HepG2 (cell line): ENCODE results near the gene CIB1. TPM values are rescaled to one million over a fixed set of nuclear protein-coding genes. Genes with fewer than 3 reads are reported as not detected.

Experiments
- ATAC-seq: fragments of 200-7000 bp; cut with Tn5 transposase; 3 replicates; pipeline ENCODE4 v1.9.1; 2020; ENCODE audit warnings: mild to moderate bottlenecking, moderate library complexity
- BruUV-seq: library from RNA; stranded (reverse); fragments of 400-500 nt; replicated peaks from 2 replicates; lab custom pipeline; 2021; lab: Mats Ljungman, UMichigan
- CTCF ChIA-PET: fragments of 300-600 bp; formaldehyde crosslinking; extraction: SDS; loops from one replicate; lab custom pipeline; 2021; ENCODE audit warnings: low total read pairs, inconsistent platforms, low intra/inter-chr PET ratio; lab: Yijun Ruan, JAX
- POLR2A ChIA-PET: fragments of 350-600 bp; sonication (Branson Sonifier 250); formaldehyde crosslinking; loops from one replicate; lab custom pipeline; 2020; ENCODE audit warnings: antibody characterized with exemption, inconsistent platforms; lab: Yijun Ruan, JAX
- DNase-seq: peaks from one replicate; pipeline ENCODE4 v3.0.0-alpha.2; 2015; ENCODE audit warnings: low spot score
- FAIRE-seq: peaks from 3 replicates; lab custom pipeline; 2011; peaks lifted over from hg19 to GRCh38; lab: Jason Lieb, UNC
- H2AFZ ChIP-seq: one replicate; pipeline ENCODE4 v1.6.1; 2011; ENCODE audit warnings: low read length, inconsistent platforms
- H3K27ac ChIP-seq: fragments of 300-600 bp; 3 replicates; pipeline ENCODE4 v1.8.0; 2011; ENCODE audit warnings: mixed run types, mild to moderate bottlenecking, mixed read lengths, low read length, inconsistent platforms; ENCODE audit not compliant: insufficient read depth; ENCODE audit errors: extremely low read length
- H3K27me3 ChIP-seq, 2 experiments: fragments of 200-600 bp in 1 of 2; 2 replicates in 1 of 2; 3 replicates in 1 of 2; pipeline versions ENCODE4 v1.6.0 to v1.8.0; 2011; ENCODE audit warnings: low read length in 2 of 2, mild to moderate bottlenecking in 2 of 2, moderate library complexity in 2 of 2, inconsistent platforms in 1 of 2; ENCODE audit not compliant: insufficient read depth in 2 of 2, control insufficient read depth in 1 of 2
- H3K36me3 ChIP-seq, 2 experiments: fragments of 200-600 bp in 1 of 2; replicated peaks in 1 of 2; 2 replicates in 1 of 2; 3 replicates in 1 of 2; pipeline versions ENCODE4 v1.5.1 to v1.8.0; 2011; ENCODE audit warnings: low read length in 2 of 2, inconsistent platforms in 1 of 2; ENCODE audit not compliant: insufficient read depth in 2 of 2, control insufficient read depth in 1 of 2
- H3K4me1 ChIP-seq: 2 replicates; pipeline ENCODE4 v1.5.1; 2012; ENCODE audit warnings: low read length, inconsistent platforms; ENCODE audit not compliant: insufficient read depth
- H3K4me2 ChIP-seq: 2 replicates; pipeline ENCODE4 v1.6.0; 2011; ENCODE audit warnings: low read depth, low read length, inconsistent platforms
- H3K4me3 ChIP-seq, 3 experiments: fragments of 200-600 bp in 1 of 3; sonication (generic), shearing (Covaris generic) in 1 of 3; replicated peaks in 1 of 3; 2 replicates each; pipeline ENCODE4 v1.5.1; 2011 to 2016; ENCODE audit warnings: low read length in 3 of 3, inconsistent platforms in 2 of 3, low read depth in 2 of 3, mild to moderate bottlenecking in 2 of 3, control low read depth in 1 of 3, mixed read lengths in 1 of 3; ENCODE audit not compliant: insufficient read depth in 1 of 3
- H3K79me2 ChIP-seq: one replicate; pipeline ENCODE4 v1.6.1; 2011; ENCODE audit warnings: low read length, inconsistent platforms; ENCODE audit not compliant: insufficient read depth
- H3K9ac ChIP-seq: 2 replicates; pipeline ENCODE4 v1.6.0; 2011; ENCODE audit warnings: mild to moderate bottlenecking, low read depth, low read length, inconsistent platforms; ENCODE audit not compliant: insufficient read depth
- H3K9me3 ChIP-seq: 2 replicates; pipeline ENCODE4 v1.5.1; 2012; ENCODE audit warnings: mild to moderate bottlenecking, low read length
- H4K20me1 ChIP-seq: 2 replicates; pipeline ENCODE4 v1.6.0; 2011; ENCODE audit warnings: inconsistent platforms, mild to moderate bottlenecking, low read length, moderate library complexity; ENCODE audit not compliant: insufficient read depth
- BRCA1 ChIP-seq: sonication (generic); formaldehyde crosslinking; IDR thresholded peaks from 2 replicates; pipeline ENCODE4 v1.4.0; 2020; ENCODE audit warnings: missing genetic modification reagents
- CHD2 ChIP-seq: IDR thresholded peaks from 2 replicates; pipeline ENCODE4 v1.6.1; 2011; ENCODE audit warnings: low read depth, low read length, improper control_type of control experiment
- HNRNPLL ChIP-seq: fragments of 200-400 bp; formaldehyde crosslinking; IDR thresholded peaks from 2 replicates; pipeline ENCODE4 v1.6.1; 2017; ENCODE audit warnings: mild to moderate bottlenecking, low read depth, low read length; ENCODE audit not compliant: poor library complexity, severe bottlenecking
- ZFX ChIP-seq: sonication (generic); formaldehyde crosslinking; IDR thresholded peaks from 2 replicates; pipeline ENCODE4 v1.4.0; 2020; ENCODE audit warnings: mild to moderate bottlenecking, low read depth, missing genetic modification reagents, moderate library complexity
- WGBS: methylation state at CpG from one replicate; pipeline ENCODE4 v1.1.6; 2017; ENCODE audit warnings: low lambda C conversion rate; 5-methylcytosine and 5-hydroxymethylcytosine counted together
- in situ Hi-C: cut with HindIII; loops from 2 replicates; pipeline ENCODE4 v1.10.0; 2017; ENCODE audit warnings: low pct_unique_long_range_greater_than_20kb; ENCODE audit not compliant: extremely low pct_ligation_motif_present
- intact Hi-C: fragments of 100-400 bp; cut with micrococcal nuclease; formaldehyde crosslinking; loops from one replicate; pipeline ENCODE4 v1.10.0; 2022; ENCODE audit not compliant: unreplicated experiment
- polyA plus RNA-seq, 8 experiments: library from polyadenylated mRNA; depleted of rRNA in 3 of 8; stranded (reverse) in 7 of 8; unstranded in 1 of 8; fragments of >200 nt; fragmentation: Illumina TruSeq in 4 of 8; extraction: Trizol in 4 of 8; gene quantifications; 2 replicates each; pipeline versions ENCODE4 v1.2.1 to v1.2.3, GENCODE V29; 2011 to 2016; ENCODE audit warnings: low read depth in 4 of 8, missing spikeins in 1 of 8, mixed read lengths in 1 of 8; ENCODE audit not compliant: insufficient read depth in 1 of 8
- total RNA-seq, 5 experiments: library from RNA; depleted of rRNA; stranded (reverse); fragments of >200 nt; fragmentation: Illumina TruSeq; extraction: Trizol; gene quantifications; 2 replicates each; pipeline ENCODE4 v1.2.3, GENCODE V29; 2016; ENCODE audit warnings: low read depth in 1 of 5
- TF ChIP-seq, protein P1 (sequence below): sonication (generic); formaldehyde crosslinking; IDR thresholded peaks from 2 replicates; pipeline ENCODE4 v1.4.0; 2020; ENCODE audit warnings: mild to moderate bottlenecking, missing genetic modification reagents
- TF ChIP-seq, protein P2 (sequence below): IDR thresholded peaks from 2 replicates; pipeline ENCODE4 v1.6.1; 2012; ENCODE audit warnings: inconsistent platforms
- TF ChIP-seq, protein P3 (sequence below): sonication (generic); formaldehyde crosslinking; IDR thresholded peaks from 2 replicates; pipeline ENCODE4 v1.5.0; 2020; ENCODE audit warnings: mild to moderate bottlenecking, missing genetic modification reagents
- TF ChIP-seq, protein P4 (sequence below): sonication (generic); formaldehyde crosslinking; IDR thresholded peaks from 2 replicates; pipeline ENCODE4 v1.4.0; 2020; ENCODE audit warnings: missing genetic modification reagents, low read depth, mild to moderate bottlenecking, borderline replicate concordance

The CIB1 gene
- total and polyA plus RNA-seq, 2 of the 13 experiments (the other 11 are each of a cell fraction or from before 2014, with no cell fraction given) = 38.7 to 72.7 TPM

DNA sequence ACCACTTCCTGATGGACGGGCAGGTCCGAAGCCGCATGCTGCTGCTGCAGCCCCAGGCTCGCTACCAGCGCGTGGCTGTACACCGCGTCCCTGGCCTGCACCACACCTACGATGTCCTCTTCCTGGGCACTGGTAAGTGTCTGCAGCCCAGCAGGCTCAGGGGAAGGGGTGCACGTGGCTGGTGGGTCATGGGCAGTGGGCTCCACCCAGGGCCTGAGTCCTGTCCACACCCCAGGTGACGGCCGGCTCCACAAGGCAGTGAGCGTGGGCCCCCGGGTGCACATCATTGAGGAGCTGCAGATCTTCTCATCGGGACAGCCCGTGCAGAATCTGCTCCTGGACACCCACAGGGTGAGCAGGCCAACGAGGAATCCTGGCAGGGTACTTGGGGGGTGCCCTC, 8.7 kb downstream of the CIB1 start:
- ChIA-PET POLR2A (no interaction called here), CTCF (no interaction called here)
- TF ChIP-seq, protein P1, sequence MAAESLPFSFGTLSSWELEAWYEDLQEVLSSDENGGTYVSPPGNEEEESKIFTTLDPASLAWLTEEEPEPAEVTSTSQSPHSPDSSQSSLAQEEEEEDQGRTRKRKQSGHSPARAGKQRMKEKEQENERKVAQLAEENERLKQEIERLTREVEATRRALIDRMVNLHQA (CRISPR knock-in tag) = no peak
- TF ChIP-seq BRCA1 (no peak), HNRNPLL (no peak), CHD2 (no peak), ZFX (CRISPR knock-in tag) (no peak)
- TF ChIP-seq, protein P2, sequence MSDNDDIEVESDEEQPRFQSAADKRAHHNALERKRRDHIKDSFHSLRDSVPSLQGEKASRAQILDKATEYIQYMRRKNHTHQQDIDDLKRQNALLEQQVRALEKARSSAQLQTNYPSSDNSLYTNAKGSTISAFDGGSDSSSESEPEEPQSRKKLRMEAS = no peak
- TF ChIP-seq, protein P3, sequence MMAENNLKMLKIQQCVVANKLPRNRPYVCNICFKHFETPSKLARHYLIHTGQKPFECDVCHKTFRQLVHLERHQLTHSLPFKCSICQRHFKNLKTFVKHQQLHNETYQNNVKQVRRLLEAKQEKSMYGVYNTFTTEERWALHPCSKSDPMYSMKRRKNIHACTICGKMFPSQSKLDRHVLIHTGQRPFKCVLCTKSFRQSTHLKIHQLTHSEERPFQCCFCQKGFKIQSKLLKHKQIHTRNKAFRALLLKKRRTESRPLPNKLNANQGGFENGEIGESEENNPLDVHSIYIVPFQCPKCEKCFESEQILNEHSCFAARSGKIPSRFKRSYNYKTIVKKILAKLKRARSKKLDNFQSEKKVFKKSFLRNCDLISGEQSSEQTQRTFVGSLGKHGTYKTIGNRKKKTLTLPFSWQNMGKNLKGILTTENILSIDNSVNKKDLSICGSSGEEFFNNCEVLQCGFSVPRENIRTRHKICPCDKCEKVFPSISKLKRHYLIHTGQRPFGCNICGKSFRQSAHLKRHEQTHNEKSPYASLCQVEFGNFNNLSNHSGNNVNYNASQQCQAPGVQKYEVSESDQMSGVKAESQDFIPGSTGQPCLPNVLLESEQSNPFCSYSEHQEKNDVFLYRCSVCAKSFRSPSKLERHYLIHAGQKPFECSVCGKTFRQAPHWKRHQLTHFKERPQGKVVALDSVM = no peak
- TF ChIP-seq, protein P4, sequence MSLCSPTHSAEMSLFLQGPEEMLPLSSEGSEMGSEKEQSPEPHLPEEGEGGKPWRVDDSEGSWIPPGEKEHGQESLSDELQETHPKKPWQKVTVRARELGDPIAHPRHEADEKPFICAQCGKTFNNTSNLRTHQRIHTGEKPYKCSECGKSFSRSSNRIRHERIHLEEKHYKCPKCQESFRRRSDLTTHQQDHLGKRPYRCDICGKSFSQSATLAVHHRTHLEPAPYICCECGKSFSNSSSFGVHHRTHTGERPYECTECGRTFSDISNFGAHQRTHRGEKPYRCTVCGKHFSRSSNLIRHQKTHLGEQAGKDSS (CRISPR knock-in tag) = no peak
- intact Hi-C loops (no loop called here), in situ Hi-C loops (no loop called here)
- WGBS = 98% methylated on average over 12 of the region's 17 CpGs
- Histone ChIP-seq H3K9me3 (no peaks in the 10 kb centered on the region), H2AFZ (no peak overlapping the region), H3K27ac (no peak overlapping the region), H3K36me3 (peaks cover 17 to 49% of the 10 kb centered on the region in 2 experiments), H3K27me3 (no peaks in the 10 kb centered on the region), H3K4me1 (no peaks in the 10 kb centered on the region), H3K4me3 (no peak overlapping the region), H4K20me1 (no peaks in the 10 kb centered on the region), H3K79me2 (no peaks in the 10 kb centered on the region), H3K9ac (no peak overlapping the region), H3K4me2 (no peak overlapping the region)
- ATAC-seq (no peak), FAIRE-seq (no peak), DNase-seq (no peak)
- no TSS peak for BruUV-seq
